Mesenchymal stem cell (in vitro differentiated cells and primary cell): Measurements from ENCODE around the gene CYP2J2.

Experiments
- DNase-seq: peaks from one replicate; pipeline ENCODE4 v3.0.0-alpha.2; 2013
- H2AFZ ChIP-seq: one replicate; pipeline ENCODE4 v1.6.1; 2013; ENCODE audit warnings: low read depth, mild to moderate bottlenecking, control low read depth, inconsistent platforms, low read length, moderate library complexity
- H2AK5ac ChIP-seq: 2 replicates; pipeline ENCODE4 v1.6.1; 2013; ENCODE audit warnings: low read length, moderate library complexity, mild to moderate bottlenecking, inconsistent platforms; ENCODE audit not compliant: severe bottlenecking
- H2BK120ac ChIP-seq: one replicate; pipeline ENCODE4 v1.6.1; 2013; ENCODE audit warnings: low read depth, mild to moderate bottlenecking, inconsistent platforms, low read length, moderate library complexity
- H2BK12ac ChIP-seq, 2 experiments: one replicate each; pipeline ENCODE4 v1.6.1; 2013; ENCODE audit warnings: inconsistent platforms in 2 of 2, low read length in 2 of 2, mild to moderate bottlenecking in 2 of 2, moderate library complexity in 2 of 2, control low read depth in 1 of 2
- H2BK15ac ChIP-seq: one replicate; pipeline ENCODE4 v1.6.1; 2013; ENCODE audit warnings: mild to moderate bottlenecking, low read depth, inconsistent platforms; ENCODE audit not compliant: poor library complexity, severe bottlenecking
- H2BK5ac ChIP-seq: 2 replicates; pipeline ENCODE4 v1.6.1; 2013; ENCODE audit warnings: low read depth, mild to moderate bottlenecking, low read length, control low read depth, inconsistent platforms; ENCODE audit not compliant: poor library complexity, severe bottlenecking
- H3K14ac ChIP-seq, 2 experiments: one replicate each; pipeline ENCODE4 v1.6.1; 2013; ENCODE audit warnings: inconsistent platforms in 2 of 2, low read length in 2 of 2, control low read depth in 1 of 2, mild to moderate bottlenecking in 1 of 2, moderate library complexity in 1 of 2
- H3K18ac ChIP-seq, 2 experiments: one replicate each; pipeline ENCODE4 v1.6.1; 2013; ENCODE audit warnings: inconsistent platforms in 2 of 2, low read length in 2 of 2, control low read depth in 1 of 2, low read depth in 1 of 2, mild to moderate bottlenecking in 1 of 2
- H3K23ac ChIP-seq, 2 experiments: one replicate each; pipeline ENCODE4 v1.6.1; 2013; ENCODE audit warnings: inconsistent platforms in 2 of 2, low read length in 2 of 2, mild to moderate bottlenecking in 2 of 2, moderate library complexity in 2 of 2, control low read depth in 1 of 2
- H3K27ac ChIP-seq: 2 replicates; pipeline ENCODE4 v1.5.1; 2013; ENCODE audit warnings: mild to moderate bottlenecking, moderate library complexity, low read length, control low read depth, inconsistent platforms; ENCODE audit not compliant: poor library complexity, severe bottlenecking
- H3K27me3 ChIP-seq, 2 experiments: 2 replicates each; pipeline versions ENCODE4 v1.6.1 to v1.7.0; 2013; ENCODE audit warnings: low read length in 2 of 2, mild to moderate bottlenecking in 2 of 2, moderate library complexity in 2 of 2, control low read depth in 1 of 2, inconsistent platforms in 1 of 2; ENCODE audit not compliant: control insufficient read depth in 1 of 2, insufficient read depth in 1 of 2
- H3K36me3 ChIP-seq, 2 experiments: 2 replicates each; pipeline versions ENCODE4 v1.6.1 to v1.7.0; 2013; ENCODE audit warnings: low read length in 2 of 2, control low read depth in 1 of 2, inconsistent platforms in 1 of 2, low read depth in 1 of 2, mild to moderate bottlenecking in 1 of 2; ENCODE audit not compliant: insufficient read depth in 2 of 2, control insufficient read depth in 1 of 2
- H3K4ac ChIP-seq, 2 experiments: one replicate each; pipeline ENCODE4 v1.6.1; 2013; ENCODE audit warnings: inconsistent platforms in 2 of 2, low read length in 2 of 2, mild to moderate bottlenecking in 2 of 2, moderate library complexity in 2 of 2, control low read depth in 1 of 2, low read depth in 1 of 2
- H3K4me1 ChIP-seq: 2 replicates; pipeline ENCODE4 v1.6.1; 2013; ENCODE audit warnings: low read depth, low read length, control low read depth; ENCODE audit not compliant: control insufficient read depth, insufficient read depth
- H3K4me2 ChIP-seq: 2 replicates; pipeline ENCODE4 v1.6.1; 2013; ENCODE audit warnings: low read length, mild to moderate bottlenecking, inconsistent platforms; ENCODE audit not compliant: poor library complexity, severe bottlenecking
- H3K4me3 ChIP-seq, 2 experiments: 2 replicates each; pipeline versions ENCODE4 v1.5.1 to v1.7.0; 2013; ENCODE audit warnings: low read length in 2 of 2, mild to moderate bottlenecking in 2 of 2, control low read depth in 1 of 2, low read depth in 1 of 2; ENCODE audit not compliant: insufficient read depth in 1 of 2
- H3K79me1 ChIP-seq: replicated peaks from 2 replicates; pipeline ENCODE4 v1.6.1; 2013; ENCODE audit warnings: mild to moderate bottlenecking, control low read depth, low read length, inconsistent platforms; ENCODE audit not compliant: poor library complexity, severe bottlenecking
- H3K9ac ChIP-seq: 2 replicates; pipeline ENCODE4 v1.7.0; 2013; ENCODE audit warnings: mild to moderate bottlenecking, low read length, moderate library complexity
- H3K9me3 ChIP-seq: 2 replicates; pipeline ENCODE4 v1.7.0; 2013; ENCODE audit warnings: mild to moderate bottlenecking, low read length; ENCODE audit not compliant: control insufficient read depth
- H4K8ac ChIP-seq: one replicate; pipeline ENCODE4 v1.6.1; 2013; ENCODE audit warnings: inconsistent platforms, mild to moderate bottlenecking, low read length, moderate library complexity
- H4K91ac ChIP-seq: one replicate; pipeline ENCODE4 v1.6.1; 2013; ENCODE audit warnings: mild to moderate bottlenecking, low read length, inconsistent platforms
- WGBS: methylation state at CpG from one replicate; pipeline ENCODE4 v1.1.7; 2013; ENCODE audit warnings: mixed read lengths; 5-methylcytosine and 5-hydroxymethylcytosine counted together

Gene CYP2J2

DNA sequence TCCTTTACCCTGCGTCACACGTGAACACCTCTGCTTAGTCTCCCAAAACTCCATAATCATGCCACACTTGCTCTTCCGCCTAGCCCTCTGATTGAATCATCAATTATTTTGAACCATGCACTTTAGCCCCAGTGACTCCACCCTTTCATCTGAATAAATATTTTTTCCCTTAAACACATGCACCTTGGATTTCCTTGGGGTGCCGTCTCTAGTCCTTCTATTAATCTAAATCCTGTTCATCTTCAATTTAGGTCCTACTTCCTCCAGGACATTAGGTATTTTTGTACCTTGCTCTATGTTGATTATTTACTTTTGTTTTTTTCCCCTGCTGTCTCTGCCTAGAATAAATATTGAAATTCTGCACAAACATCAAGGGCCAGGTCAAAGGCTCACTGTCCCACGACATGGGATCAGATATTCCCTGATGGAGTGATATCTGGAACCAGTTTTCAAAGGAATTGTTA is 9.8 kb upstream of the CYP2J2 start:
- no peak overlapping the region for H3K9ac ChIP-seq
- no peak overlapping the region for H2BK5ac ChIP-seq
- no peak for DNase-seq
- 88% methylated on average over 4 of the region's 5 CpGs for WGBS
- no peak overlapping the region for H3K4me2 ChIP-seq
- no peak overlapping the region for H3K23ac ChIP-seq
- H3K14ac ChIP-seq: no peak overlapping the region
- H2AFZ ChIP-seq: no peak overlapping the region
- no peak overlapping the region for H2BK120ac ChIP-seq
- no peaks in the 10 kb centered on the region for H3K79me1 ChIP-seq
- no peaks in the 10 kb centered on the region for H3K4me1 ChIP-seq
- H3K4ac ChIP-seq: no peak overlapping the region
- H3K4me3 ChIP-seq: no peak overlapping the region
- H2BK12ac ChIP-seq: no peak overlapping the region
- no peak overlapping the region for H3K27ac ChIP-seq
- no peak overlapping the region for H4K8ac ChIP-seq
- H3K18ac ChIP-seq: no peak overlapping the region
- no peak overlapping the region for H4K91ac ChIP-seq
- no peak overlapping the region for H2AK5ac ChIP-seq
- no peak overlapping the region for H2BK15ac ChIP-seq
- H3K27me3 ChIP-seq: peaks cover 0 to 7% of the 10 kb centered on the region in 2 experiments
- peaks cover 3% of the 10 kb centered on the region for H3K9me3 ChIP-seq
- H3K36me3 ChIP-seq: no peaks in the 10 kb centered on the region

DNA sequence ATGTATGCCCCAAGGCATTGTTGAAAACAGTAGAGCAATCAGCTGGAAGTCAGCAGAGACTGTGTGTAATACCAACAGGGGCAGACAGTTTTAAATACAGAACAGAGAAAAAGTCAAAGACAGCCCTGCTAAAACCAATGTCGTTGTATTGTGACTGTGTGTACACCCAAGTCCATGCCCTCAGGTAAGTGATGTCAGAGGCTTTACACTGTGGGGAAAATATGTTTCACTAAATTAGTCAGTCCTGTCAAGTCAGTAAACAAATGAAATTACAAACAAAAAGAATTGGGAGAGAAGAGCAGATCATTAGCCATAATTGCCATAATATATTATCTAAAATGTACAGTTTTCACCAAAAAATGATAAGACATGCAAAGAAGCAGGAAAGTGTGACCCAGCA is 2.4 kb upstream of the CYP2J2 start:
- 80% methylated on average over 1 of the region's 1 CpG for WGBS
- no peak overlapping the region for H3K9ac ChIP-seq
- no peak overlapping the region for H2BK15ac ChIP-seq
- no peaks in the 10 kb centered on the region for H3K36me3 ChIP-seq
- H2AK5ac ChIP-seq: no peak overlapping the region
- DNase-seq: no peak
- H3K4me3 ChIP-seq: no peak overlapping the region
- H3K18ac ChIP-seq: no peak overlapping the region
- peaks cover 10 to 43% of the 10 kb centered on the region in 2 experiments for H3K27me3 ChIP-seq
- H3K9me3 ChIP-seq: peaks cover 21% of the 10 kb centered on the region
- H3K4me1 ChIP-seq: peaks cover 4% of the 10 kb centered on the region
- H3K79me1 ChIP-seq: no peaks in the 10 kb centered on the region
- H4K8ac ChIP-seq: no peak overlapping the region
- no peak overlapping the region for H3K23ac ChIP-seq
- no peak overlapping the region for H2BK12ac ChIP-seq
- H2BK5ac ChIP-seq: no peak overlapping the region
- no peak overlapping the region for H4K91ac ChIP-seq
- H3K4me2 ChIP-seq: no peak overlapping the region
- H3K4ac ChIP-seq: no peak overlapping the region
- H3K14ac ChIP-seq: no peak overlapping the region
- H2AFZ ChIP-seq: no peak overlapping the region
- no peak overlapping the region for H3K27ac ChIP-seq
- no peak overlapping the region for H2BK120ac ChIP-seq

DNA sequence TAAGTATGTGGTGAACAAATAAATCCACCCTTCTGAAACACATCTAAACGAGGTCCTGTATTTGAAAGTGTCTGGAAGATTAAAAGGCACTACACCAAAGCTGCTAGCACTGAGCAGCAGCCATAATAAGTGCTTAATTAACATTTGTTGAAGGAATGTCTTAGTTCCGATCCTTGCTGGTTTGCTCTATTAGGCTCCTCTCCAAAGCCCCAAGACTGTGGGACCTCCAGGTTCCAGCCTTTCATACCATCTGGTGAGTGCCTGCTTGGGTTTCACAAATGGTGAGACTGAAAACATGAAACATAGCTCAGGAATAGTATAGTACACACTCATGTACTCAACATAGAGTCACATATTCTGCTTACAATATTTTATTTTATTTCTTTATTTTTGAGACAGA is 640 bp upstream of the CYP2J2 start:
- no peak overlapping the region for H3K14ac ChIP-seq
- peak overlapping the region in 1 of 2 experiments; percentile 78 for H3K4me3 ChIP-seq
- H3K36me3 ChIP-seq: no peaks in the 10 kb centered on the region
- H2AFZ ChIP-seq: no peak overlapping the region
- H3K27ac ChIP-seq: no peak overlapping the region
- peak overlapping the region; percentile 66 for H3K9ac ChIP-seq
- H3K79me1 ChIP-seq: no peaks in the 10 kb centered on the region
- H4K8ac ChIP-seq: no peak overlapping the region
- no peak overlapping the region for H4K91ac ChIP-seq
- H3K18ac ChIP-seq: no peak overlapping the region
- H3K9me3 ChIP-seq: peaks cover 27% of the 10 kb centered on the region
- no peak overlapping the region for H2AK5ac ChIP-seq
- peaks cover 14 to 45% of the 10 kb centered on the region in 2 experiments for H3K27me3 ChIP-seq
- no peak for DNase-seq
- no peak overlapping the region for H3K23ac ChIP-seq
- H3K4me1 ChIP-seq: peaks cover 4% of the 10 kb centered on the region
- H2BK120ac ChIP-seq: no peak overlapping the region
- no peak overlapping the region for H2BK15ac ChIP-seq
- no peak overlapping the region for H2BK5ac ChIP-seq
- no peak overlapping the region for H3K4ac ChIP-seq
- no peak overlapping the region for H2BK12ac ChIP-seq
- 78% methylated on average over 1 of the region's 2 CpGs for WGBS
- no peak overlapping the region for H3K4me2 ChIP-seq

DNA sequence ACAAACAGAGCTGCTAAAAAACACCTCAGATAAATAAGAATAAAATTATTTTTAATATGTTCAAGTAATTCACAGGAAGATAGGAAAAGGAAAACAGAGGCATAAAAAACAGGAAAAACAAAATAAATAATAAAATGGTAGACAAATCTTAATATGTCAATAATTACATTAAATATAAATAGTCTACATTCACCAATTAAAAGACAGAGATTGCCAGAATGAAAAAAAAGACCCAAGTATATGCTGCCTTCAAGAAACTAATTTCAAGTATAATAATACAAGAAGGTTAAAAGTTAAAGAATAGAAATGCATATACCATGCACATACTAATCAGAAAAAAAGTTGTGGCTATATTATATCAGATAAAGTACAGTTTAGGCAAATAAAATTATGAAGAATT is 1.9 kb downstream of the CYP2J2 start:
- Histone ChIP-seq H4K8ac (no peak overlapping the region), H3K18ac (no peak overlapping the region), H3K79me1 (no peaks in the 10 kb centered on the region), H2AFZ (no peak overlapping the region), H2BK15ac (no peak overlapping the region), H3K9me3 (peaks cover 25% of the 10 kb centered on the region), H3K27me3 (peaks cover 14 to 40% of the 10 kb centered on the region in 2 experiments), H4K91ac (no peak overlapping the region), H2AK5ac (no peak overlapping the region), H3K4me1 (peaks cover 4% of the 10 kb centered on the region), H2BK12ac (no peak overlapping the region), H3K9ac (no peak overlapping the region), H3K14ac (no peak overlapping the region), H2BK120ac (no peak overlapping the region), H3K4me3 (no peak overlapping the region), H3K23ac (no peak overlapping the region), H2BK5ac (peak overlapping the region; percentile 31), H3K4me2 (no peak overlapping the region), H3K36me3 (no peaks in the 10 kb centered on the region), H3K27ac (no peak overlapping the region), H3K4ac (no peak overlapping the region)
- DNase-seq: no peak
